Memory B cell (primary cell): ENCODE measurements around the gene ZNF628.

Source experiments
- ATAC-seq: fragments of 150-1000 bp; cut with Tn5 transposase; 2 replicates; pipeline ENCODE4 v1.10.0; 2021; ENCODE audit warnings: low read depth, mild to moderate bottlenecking, moderate library complexity
- DNase-seq, 2 donors: peaks; one replicate each; pipeline ENCODE4 v3.0.0; 2022; ENCODE audit warnings: low spot score in 2 of 2
- H3K27ac Mint-ChIP-seq: one replicate; pipeline ENCODE4 v1.8.0; 2022; ENCODE audit warnings: mild to moderate bottlenecking, moderate library complexity, mixed read lengths
- H3K27me3 Mint-ChIP-seq: one replicate; pipeline ENCODE4 v1.8.0; 2022; ENCODE audit warnings: mixed read lengths
- H3K36me3 Mint-ChIP-seq: one replicate; pipeline ENCODE4 v1.8.0; 2022; ENCODE audit warnings: mild to moderate bottlenecking, mixed read lengths
- H3K4me1 Mint-ChIP-seq: one replicate; pipeline ENCODE4 v1.8.0; 2022; ENCODE audit warnings: mixed read lengths
- H3K4me3 Mint-ChIP-seq: one replicate; pipeline ENCODE4 v1.8.0; 2022; ENCODE audit warnings: mild to moderate bottlenecking, moderate library complexity, mixed read lengths
- H3K9me3 Mint-ChIP-seq: one replicate; pipeline ENCODE4 v1.8.0; 2022; ENCODE audit warnings: mixed read lengths

The ZNF628 gene

GRCh38 chr19:55465460-55466240 is 10.8 kb upstream of the ZNF628 start:
- peaks cover 16% of the 10 kb centered on the region for H3K4me1 Mint-ChIP-seq
- DNase-seq (no peak), ATAC-seq (no peak)
- H3K9me3 Mint-ChIP-seq, result no peaks in the 10 kb centered on the region
- no peaks in the 10 kb centered on the region for H3K36me3 Mint-ChIP-seq
- no peak overlapping the region for H3K4me3 Mint-ChIP-seq
- H3K27me3 Mint-ChIP-seq, result peaks cover 2% of the 10 kb centered on the region
- no peak overlapping the region for H3K27ac Mint-ChIP-seq

GRCh38 chr19:55466241-55466614 is 10.2 kb upstream of the ZNF628 start:
- H3K27me3 Mint-ChIP-seq, result peaks cover 2% of the 10 kb centered on the region
- DNase-seq (no peak), ATAC-seq (no peak)
- peaks cover 12% of the 10 kb centered on the region for H3K4me1 Mint-ChIP-seq
- no peaks in the 10 kb centered on the region for H3K9me3 Mint-ChIP-seq
- no peak overlapping the region for H3K4me3 Mint-ChIP-seq
- H3K27ac Mint-ChIP-seq, result peak overlapping the region; percentile 10
- no peaks in the 10 kb centered on the region for H3K36me3 Mint-ChIP-seq

GRCh38 chr19:55467236-55468053 is 9.0 kb upstream of the ZNF628 start:
- H3K4me1 Mint-ChIP-seq, result peaks cover 6% of the 10 kb centered on the region
- H3K27me3 Mint-ChIP-seq, result peaks cover 2% of the 10 kb centered on the region
- H3K27ac Mint-ChIP-seq, result no peak overlapping the region
- H3K9me3 Mint-ChIP-seq, result no peaks in the 10 kb centered on the region
- DNase-seq, result peak; percentile 71 to 82
- ATAC-seq, result peak; percentile 97
- no peak overlapping the region for H3K4me3 Mint-ChIP-seq
- H3K36me3 Mint-ChIP-seq, result no peaks in the 10 kb centered on the region

GRCh38 chr19:55468054-55468393 is 8.4 kb upstream of the ZNF628 start:
- Mint-ChIP-seq H3K36me3 (no peaks in the 10 kb centered on the region), H3K27ac (no peak overlapping the region), H3K4me3 (no peak overlapping the region), H3K9me3 (no peaks in the 10 kb centered on the region), H3K4me1 (peaks cover 4% of the 10 kb centered on the region), H3K27me3 (peaks cover under 1% of the 10 kb centered on the region)
- ATAC-seq (no peak), DNase-seq (no peak)

GRCh38 chr19:55471266-55471665 is 5.2 kb upstream of the ZNF628 start:
- H3K36me3 Mint-ChIP-seq, result no peaks in the 10 kb centered on the region
- no peaks in the 10 kb centered on the region for H3K27me3 Mint-ChIP-seq
- H3K9me3 Mint-ChIP-seq, result no peaks in the 10 kb centered on the region
- no peak overlapping the region for H3K27ac Mint-ChIP-seq
- ATAC-seq (no peak), DNase-seq (no peak)
- H3K4me3 Mint-ChIP-seq, result no peak overlapping the region
- peaks cover 3% of the 10 kb centered on the region for H3K4me1 Mint-ChIP-seq

- Mint-ChIP-seq H3K27me3 (no peaks in the 10 kb centered on the region), H3K36me3 (no peaks in the 10 kb centered on the region), H3K4me1 (peaks cover 3% of the 10 kb centered on the region), H3K4me3 (no peak overlapping the region), H3K9me3 (no peaks in the 10 kb centered on the region), H3K27ac (no peak overlapping the region)
- no peak for DNase-seq
- no peak for ATAC-seq
Measured at GRCh38 chr19:55472463-55472862, 4.0 kb upstream of the ZNF628 start.

- DNase-seq, result no peak
- ATAC-seq, result no peak
- Mint-ChIP-seq H3K9me3 (no peaks in the 10 kb centered on the region), H3K4me3 (no peak overlapping the region), H3K36me3 (no peaks in the 10 kb centered on the region), H3K27ac (no peak overlapping the region), H3K4me1 (peaks cover 8% of the 10 kb centered on the region), H3K27me3 (no peaks in the 10 kb centered on the region)
Measured at GRCh38 chr19:55473225-55474012, 3.0 kb upstream of the ZNF628 start.

GRCh38 chr19:55474269-55475265 is 1.9 kb upstream of the ZNF628 start:
- ATAC-seq (no peak), DNase-seq (no peak)
- H3K4me3 Mint-ChIP-seq, result peak overlapping the region; percentile 43
- H3K4me1 Mint-ChIP-seq, result peaks cover 17% of the 10 kb centered on the region
- H3K27me3 Mint-ChIP-seq, result no peaks in the 10 kb centered on the region
- H3K9me3 Mint-ChIP-seq, result no peaks in the 10 kb centered on the region
- no peak overlapping the region for H3K27ac Mint-ChIP-seq
- H3K36me3 Mint-ChIP-seq, result peaks cover 8% of the 10 kb centered on the region

- Mint-ChIP-seq H3K36me3 (peaks cover 12% of the 10 kb centered on the region), H3K27me3 (no peaks in the 10 kb centered on the region), H3K9me3 (no peaks in the 10 kb centered on the region), H3K27ac (no peak overlapping the region), H3K4me3 (peak overlapping the region; percentile 52), H3K4me1 (peaks cover 21% of the 10 kb centered on the region)
- ATAC-seq, result no peak
- no peak for DNase-seq
Measured at GRCh38 chr19:55477905-55478304, 1.5 kb downstream of the ZNF628 start.

GRCh38 chr19:55478364-55478763 is 1.9 kb downstream of the ZNF628 start:
- Mint-ChIP-seq H3K9me3 (no peaks in the 10 kb centered on the region), H3K36me3 (peaks cover 12% of the 10 kb centered on the region), H3K4me3 (peak overlapping the region; percentile 52), H3K27ac (peak overlapping the region; percentile 30), H3K4me1 (peaks cover 21% of the 10 kb centered on the region), H3K27me3 (no peaks in the 10 kb centered on the region)
- no peak for ATAC-seq
- no peak for DNase-seq

GRCh38 chr19:55479045-55479444 is 2.6 kb downstream of the ZNF628 start:
- H3K4me3 Mint-ChIP-seq, result no peak overlapping the region
- H3K27ac Mint-ChIP-seq, result peak overlapping the region; percentile 30
- ATAC-seq (no peak), DNase-seq (no peak)
- peaks cover 21% of the 10 kb centered on the region for H3K4me1 Mint-ChIP-seq
- no peaks in the 10 kb centered on the region for H3K27me3 Mint-ChIP-seq
- peaks cover 12% of the 10 kb centered on the region for H3K36me3 Mint-ChIP-seq
- H3K9me3 Mint-ChIP-seq, result no peaks in the 10 kb centered on the region

- Mint-ChIP-seq H3K27ac (peak overlapping the region; percentile 30), H3K27me3 (no peaks in the 10 kb centered on the region), H3K9me3 (no peaks in the 10 kb centered on the region), H3K4me3 (peak overlapping the region; percentile 2), H3K4me1 (peaks cover 21% of the 10 kb centered on the region), H3K36me3 (peaks cover 12% of the 10 kb centered on the region)
- no peak for DNase-seq
- no peak for ATAC-seq
Measured at GRCh38 chr19:55479451-55480230, 3.2 kb downstream of the ZNF628 start.
